Suprapubic skin (tissue), 4 donors: ENCODE data around the gene ABLIM3.

ENCODE experiments used
- POLR2A ChIP-seq, 2 donors: fragments of 450-650 bp; IDR thresholded peaks; one replicate each; pipeline ENCODE4 v1.6.1; 2017; ENCODE audit warnings: antibody characterized with exemption in 2 of 2, mild to moderate bottlenecking in 2 of 2, moderate library complexity in 2 of 2
- POLR2AphosphoS5 ChIP-seq, 3 donors: sonication (generic); formaldehyde crosslinking; IDR thresholded peaks; one replicate each; pipeline ENCODE4 v1.6.1; 2017; ENCODE audit warnings: antibody characterized with exemption in 3 of 3
- TF ChIP-seq, protein P1 (sequence below), 2 donors: fragments of 200-600 bp in 1 of 2; fragments of 450-650 bp in 1 of 2; sonication (generic) in 1 of 2; IDR thresholded peaks; one replicate each; pipeline ENCODE4 v1.5.1; 2016 to 2019; ENCODE audit warnings: antibody characterized with exemption in 2 of 2, mild to moderate bottlenecking in 1 of 2, moderate library complexity in 1 of 2

DNA sequence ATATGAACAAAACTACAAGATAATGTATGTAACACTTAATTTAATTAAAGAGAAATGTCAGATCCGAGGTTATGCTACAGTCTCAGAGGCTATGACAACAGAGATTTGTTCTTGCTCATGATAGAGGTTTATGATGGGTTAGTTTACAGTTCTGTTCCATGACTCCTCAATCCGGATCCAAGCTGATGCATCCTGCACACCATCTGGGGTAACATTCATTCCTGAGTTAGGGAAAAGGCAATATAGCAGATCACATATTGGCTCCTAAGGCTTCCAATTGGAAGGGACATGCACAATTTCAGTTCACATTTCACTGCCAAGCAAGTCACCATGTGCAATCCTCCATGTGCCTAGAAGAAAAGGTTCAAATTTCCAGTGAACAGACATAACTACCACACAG, 40.4 kb downstream of the ABLIM3 start:
- TF ChIP-seq, protein P1, sequence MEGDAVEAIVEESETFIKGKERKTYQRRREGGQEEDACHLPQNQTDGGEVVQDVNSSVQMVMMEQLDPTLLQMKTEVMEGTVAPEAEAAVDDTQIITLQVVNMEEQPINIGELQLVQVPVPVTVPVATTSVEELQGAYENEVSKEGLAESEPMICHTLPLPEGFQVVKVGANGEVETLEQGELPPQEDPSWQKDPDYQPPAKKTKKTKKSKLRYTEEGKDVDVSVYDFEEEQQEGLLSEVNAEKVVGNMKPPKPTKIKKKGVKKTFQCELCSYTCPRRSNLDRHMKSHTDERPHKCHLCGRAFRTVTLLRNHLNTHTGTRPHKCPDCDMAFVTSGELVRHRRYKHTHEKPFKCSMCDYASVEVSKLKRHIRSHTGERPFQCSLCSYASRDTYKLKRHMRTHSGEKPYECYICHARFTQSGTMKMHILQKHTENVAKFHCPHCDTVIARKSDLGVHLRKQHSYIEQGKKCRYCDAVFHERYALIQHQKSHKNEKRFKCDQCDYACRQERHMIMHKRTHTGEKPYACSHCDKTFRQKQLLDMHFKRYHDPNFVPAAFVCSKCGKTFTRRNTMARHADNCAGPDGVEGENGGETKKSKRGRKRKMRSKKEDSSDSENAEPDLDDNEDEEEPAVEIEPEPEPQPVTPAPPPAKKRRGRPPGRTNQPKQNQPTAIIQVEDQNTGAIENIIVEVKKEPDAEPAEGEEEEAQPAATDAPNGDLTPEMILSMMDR (IDR thresholded peaks at IDR 0.05) = no peak
- TF ChIP-seq POLR2AphosphoS5 (IDR thresholded peaks at IDR 0.05) (no peak), POLR2A (IDR thresholded peaks at IDR 0.05) (no peak)
